Mesodermal cell (in vitro differentiated cells): ENCODE results near the gene RRBP1.

Source experiments
- H3K27ac ChIP-seq: 2 replicates; pipeline ENCODE4 v1.7.0; 2013; ENCODE audit warnings: mild to moderate bottlenecking, low read depth, low read length, moderate library complexity; ENCODE audit not compliant: severe bottlenecking
- H3K36me3 ChIP-seq: 2 replicates; pipeline ENCODE4 v1.7.1; 2013; ENCODE audit warnings: mild to moderate bottlenecking, low read length, moderate library complexity; ENCODE audit not compliant: control insufficient read depth, insufficient read depth
- H3K4me1 ChIP-seq: one replicate; pipeline ENCODE4 v1.7.1; 2013; ENCODE audit warnings: mild to moderate bottlenecking, low read length; ENCODE audit not compliant: insufficient read depth, control insufficient read depth, poor library complexity, severe bottlenecking
- H3K4me3 ChIP-seq: 2 replicates; pipeline ENCODE4 v1.7.0; 2013; ENCODE audit warnings: low read length, control low read depth, mild to moderate bottlenecking; ENCODE audit not compliant: insufficient read depth, poor library complexity, severe bottlenecking; ENCODE audit errors: extremely low read depth
- H3K9me3 ChIP-seq: 2 replicates; pipeline ENCODE4 v1.7.1; 2013; ENCODE audit warnings: mild to moderate bottlenecking, low read length, moderate library complexity; ENCODE audit not compliant: control insufficient read depth
- WGBS, 2 experiments: methylation state at CpG; one replicate each; pipeline ENCODE4 v1.1.5; 2013; ENCODE audit warnings: missing lambda C conversion rate in 2 of 2; ENCODE audit not compliant: insufficient coverage in 2 of 2; 5-methylcytosine and 5-hydroxymethylcytosine counted together

The RRBP1 gene

DNA sequence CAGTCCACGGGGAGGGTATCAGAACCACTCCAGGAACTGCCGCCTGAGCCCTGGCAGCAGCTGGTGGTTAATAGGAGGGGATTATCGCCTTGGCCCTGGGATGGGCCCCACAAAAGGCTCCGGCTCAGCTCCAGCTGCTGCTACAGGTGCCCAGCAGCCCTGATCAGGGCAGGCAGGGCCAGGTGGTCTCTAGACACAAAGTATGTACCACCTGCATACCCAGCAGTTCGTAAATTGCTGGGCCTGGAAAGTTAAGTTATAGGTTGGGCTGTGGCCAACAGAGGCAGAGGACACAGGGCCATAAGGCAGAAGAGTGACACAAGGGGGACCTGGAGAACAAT lies 35.1 kb downstream of the RRBP1 start:
- H3K4me3 ChIP-seq = no peak overlapping the region
- H3K4me1 ChIP-seq = peaks cover 9% of the 10 kb centered on the region
- H3K36me3 ChIP-seq = peaks cover 66% of the 10 kb centered on the region
- no peak overlapping the region for H3K27ac ChIP-seq
- WGBS, 2 experiments = 75 to 83% methylated on average over 4 to 5 of the region's 5 CpGs
- H3K9me3 ChIP-seq = no peaks in the 10 kb centered on the region

GRCh38 chr20:17646209-17646960 lies 35.7 kb downstream of the RRBP1 start:
- 91 to 97% methylated on average over 14 of the region's 14 CpGs for WGBS, 2 experiments
- H3K36me3 ChIP-seq = peaks cover 66% of the 10 kb centered on the region
- no peak overlapping the region for H3K27ac ChIP-seq
- no peak overlapping the region for H3K4me3 ChIP-seq
- no peaks in the 10 kb centered on the region for H3K9me3 ChIP-seq
- peaks cover 4% of the 10 kb centered on the region for H3K4me1 ChIP-seq

DNA sequence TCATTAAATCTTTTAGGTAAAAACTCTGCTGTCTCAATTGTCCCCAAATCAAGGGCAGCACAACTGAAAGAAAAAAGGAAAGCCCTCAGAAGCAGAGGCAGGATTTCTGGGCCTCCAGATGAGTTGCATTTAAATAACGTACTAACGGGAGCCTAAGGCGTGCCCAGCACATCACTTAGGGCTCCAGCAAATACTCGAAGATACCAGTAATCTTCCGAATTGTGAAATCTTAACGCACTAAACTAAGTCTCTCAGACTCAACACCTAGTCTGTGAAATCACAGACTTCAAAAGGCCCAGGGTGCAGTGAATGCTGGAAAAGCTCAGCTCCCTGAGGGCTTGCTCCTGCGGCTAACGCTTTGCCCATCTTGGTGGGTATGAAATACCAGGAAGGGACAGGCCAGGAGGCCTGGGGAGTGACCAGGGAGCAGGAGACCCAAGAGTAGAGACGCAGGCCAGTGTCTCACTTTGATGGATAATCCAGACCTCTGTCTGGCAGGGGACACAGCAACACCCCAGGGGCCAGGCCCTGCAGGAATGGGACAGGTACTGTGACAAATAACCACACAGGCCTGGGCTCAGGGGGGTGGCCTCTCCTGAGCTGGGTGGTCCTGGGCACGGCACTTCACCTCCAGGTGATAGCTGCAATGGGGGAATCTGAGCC lies 36.4 kb downstream of the RRBP1 start:
- 95% methylated on average over 10 of the region's 10 CpGs for WGBS, 2 experiments
- Histone ChIP-seq H3K36me3 (peaks cover 66% of the 10 kb centered on the region), H3K4me3 (no peak overlapping the region), H3K9me3 (no peaks in the 10 kb centered on the region), H3K4me1 (no peaks in the 10 kb centered on the region), H3K27ac (no peak overlapping the region)

DNA sequence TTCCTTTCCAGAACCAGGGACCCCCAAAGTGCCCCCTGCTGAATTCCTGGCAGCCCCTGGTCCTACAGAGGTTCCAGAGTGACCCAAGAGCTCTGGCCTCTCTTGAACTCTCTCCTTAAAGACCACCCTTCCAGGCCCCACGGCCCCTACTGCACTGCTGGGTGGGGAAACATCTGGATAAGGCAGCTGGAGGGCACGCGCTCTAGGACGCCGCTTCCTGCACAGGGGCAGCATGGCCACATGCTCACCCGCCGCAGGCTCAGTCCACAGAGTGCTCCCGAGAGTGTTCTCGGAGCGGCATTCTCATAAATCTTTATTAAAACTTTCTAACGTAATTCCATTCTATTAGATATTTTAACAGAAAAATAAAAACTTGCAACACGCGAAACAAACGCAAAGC lies 37.0 kb downstream of the RRBP1 start:
- 87 to 99% methylated on average over 10 to 13 of the region's 14 CpGs for WGBS, 2 experiments
- Histone ChIP-seq H3K27ac (no peak overlapping the region), H3K9me3 (no peaks in the 10 kb centered on the region), H3K36me3 (peaks cover 66% of the 10 kb centered on the region), H3K4me3 (no peak overlapping the region), H3K4me1 (no peaks in the 10 kb centered on the region)

- no peaks in the 10 kb centered on the region for H3K4me1 ChIP-seq
- H3K36me3 ChIP-seq = peaks cover 69% of the 10 kb centered on the region
- 94 to 97% methylated on average over 13 of the region's 13 CpGs for WGBS, 2 experiments
- no peaks in the 10 kb centered on the region for H3K9me3 ChIP-seq
- H3K4me3 ChIP-seq = no peak overlapping the region
- no peak overlapping the region for H3K27ac ChIP-seq
Observed at GRCh38 chr20:17644451-17644850, 37.6 kb downstream of the RRBP1 start.

DNA sequence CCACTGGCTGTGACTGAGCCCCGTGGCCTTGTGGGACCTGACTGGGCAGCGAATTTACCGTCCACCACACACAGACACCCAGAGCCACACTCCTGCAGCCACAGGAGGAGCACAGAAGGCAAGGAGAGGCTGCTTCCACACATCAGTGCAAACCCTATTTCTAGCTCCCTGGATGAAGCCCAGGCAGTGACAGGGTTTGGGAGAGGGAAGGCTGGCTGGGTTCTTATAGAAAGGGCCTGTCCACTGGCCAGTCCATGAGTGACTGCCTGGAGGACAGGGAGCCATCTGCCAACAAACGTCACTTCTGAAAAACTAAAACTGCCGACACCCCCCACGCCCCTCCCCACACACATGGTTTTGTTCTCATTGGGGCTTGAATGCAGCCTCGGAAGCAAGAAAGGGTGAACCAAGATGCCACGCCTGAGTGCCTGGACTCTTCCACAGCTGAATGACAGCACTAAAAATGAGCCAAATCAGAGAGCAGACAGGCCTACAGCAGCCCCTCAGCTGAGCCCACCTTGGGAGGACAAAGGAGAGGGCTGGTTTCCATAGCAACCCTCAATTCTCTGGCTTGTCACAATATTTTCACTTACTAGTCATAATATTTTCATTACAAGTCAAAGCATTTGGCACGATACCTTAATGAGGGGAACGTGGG lies 38.4 kb downstream of the RRBP1 start:
- no peaks in the 10 kb centered on the region for H3K4me1 ChIP-seq
- H3K4me3 ChIP-seq = no peak overlapping the region
- peaks cover 77% of the 10 kb centered on the region for H3K36me3 ChIP-seq
- 88 to 95% methylated on average over 7 of the region's 10 CpGs for WGBS, 2 experiments
- no peaks in the 10 kb centered on the region for H3K9me3 ChIP-seq
- no peak overlapping the region for H3K27ac ChIP-seq

DNA sequence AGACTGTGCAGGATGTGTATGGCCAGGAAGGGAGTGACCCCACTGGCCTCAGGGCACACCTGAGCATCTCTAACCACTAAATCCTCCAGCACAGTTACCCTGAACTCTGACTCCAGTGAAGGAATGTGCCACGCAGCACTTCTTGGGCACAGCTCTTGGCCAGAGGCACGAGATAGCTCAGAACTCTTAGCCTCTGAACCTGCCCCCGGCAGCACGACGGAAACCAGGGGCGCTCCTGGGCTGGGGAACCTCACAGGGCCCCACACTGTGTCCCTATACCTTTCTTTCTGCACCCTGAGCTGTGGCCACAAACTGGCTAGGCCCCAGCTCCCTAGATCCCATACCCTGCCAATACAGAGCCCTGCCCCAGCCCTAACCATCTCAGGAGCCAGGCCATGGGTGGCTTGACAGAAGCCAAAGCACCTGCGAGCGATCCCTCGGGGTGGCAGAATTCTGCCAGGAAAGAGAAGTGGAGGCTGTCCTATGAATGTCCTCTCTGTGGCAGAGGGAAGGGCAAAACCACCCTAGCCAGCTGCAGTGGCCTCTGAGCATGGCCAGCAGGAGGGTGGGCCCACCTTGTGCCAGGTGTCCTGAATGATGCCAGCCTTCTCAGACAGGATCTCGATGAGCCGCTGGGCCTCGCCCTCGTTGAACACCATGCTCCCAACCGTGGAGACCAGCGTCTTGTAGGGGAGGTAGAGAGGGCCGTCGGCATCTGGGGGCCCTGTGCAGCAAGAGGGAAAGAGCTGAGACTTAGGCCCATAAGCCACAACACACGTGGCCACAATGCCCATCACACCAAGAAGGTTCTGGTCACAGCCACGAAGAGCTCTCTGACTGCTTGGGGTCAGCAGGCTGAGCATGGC lies 39.4 kb downstream of the RRBP1 start:
- WGBS, 2 experiments = 88 to 93% methylated on average over 15 to 19 of the region's 19 CpGs
- no peaks in the 10 kb centered on the region for H3K9me3 ChIP-seq
- H3K4me3 ChIP-seq = no peak overlapping the region
- peaks cover 86% of the 10 kb centered on the region for H3K36me3 ChIP-seq
- no peaks in the 10 kb centered on the region for H3K4me1 ChIP-seq
- H3K27ac ChIP-seq = no peak overlapping the region

DNA sequence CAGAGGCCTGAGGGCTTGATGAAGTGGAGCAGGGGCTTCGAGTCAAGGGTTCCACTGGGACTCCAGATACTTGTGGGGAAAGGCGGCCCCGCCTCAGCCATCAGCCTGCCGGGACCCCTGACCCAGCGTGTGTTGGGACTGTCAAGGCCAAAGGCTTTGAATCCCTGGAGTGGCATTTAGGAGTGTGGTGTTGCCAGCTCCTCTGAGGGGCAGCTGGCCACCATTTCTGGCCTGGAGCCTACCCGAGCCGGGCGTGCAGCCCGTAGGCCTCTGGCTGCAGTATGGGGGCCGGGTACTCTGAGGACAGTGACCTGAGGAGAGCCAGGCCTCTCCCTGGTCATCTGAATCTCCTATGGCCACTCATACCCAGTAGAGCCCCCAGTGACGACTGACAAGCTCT lies 40.0 kb downstream of the RRBP1 start:
- Histone ChIP-seq H3K4me3 (no peak overlapping the region), H3K4me1 (peaks cover 4% of the 10 kb centered on the region), H3K27ac (no peak overlapping the region), H3K9me3 (no peaks in the 10 kb centered on the region), H3K36me3 (peaks cover 88% of the 10 kb centered on the region)
- 93 to 94% methylated on average over 11 of the region's 11 CpGs for WGBS, 2 experiments

GRCh38 chr20:17641520-17641964 lies 40.5 kb downstream of the RRBP1 start:
- Histone ChIP-seq H3K36me3 (peaks cover 88% of the 10 kb centered on the region), H3K9me3 (no peaks in the 10 kb centered on the region), H3K27ac (no peak overlapping the region), H3K4me1 (peaks cover 9% of the 10 kb centered on the region), H3K4me3 (no peak overlapping the region)
- WGBS, 2 experiments = 96 to 100% methylated on average over 17 to 18 of the region's 18 CpGs

GRCh38 chr20:17640875-17641378 lies 41.1 kb downstream of the RRBP1 start:
- Histone ChIP-seq H3K4me3 (no peak overlapping the region), H3K4me1 (peaks cover 15% of the 10 kb centered on the region), H3K27ac (no peak overlapping the region), H3K9me3 (no peaks in the 10 kb centered on the region), H3K36me3 (peaks cover 89% of the 10 kb centered on the region)
- 97 to 98% methylated on average over 12 to 14 of the region's 14 CpGs for WGBS, 2 experiments
